Stimulated activated naive B cell treated with anti-CD40 and anti-IgM and Interleukin-4, amounts not matched to agents 10 μg/mL and 1 μg/mL and 100 μg/mL, for 72 hours (primary cell): ENCODE results near the gene PTTG1IP.

Experiments
- ATAC-seq, 2 donors: fragments of 150-1000 bp; cut with Tn5 transposase; replicated peaks; 2 replicates each; pipeline ENCODE4 v1.10.0; 2021; ENCODE audit warnings: moderate library complexity in 1 of 2
- DNase-seq: peaks from one replicate; pipeline ENCODE4 v3.0.0; 2021
- H3K27ac Mint-ChIP-seq: one replicate; pipeline ENCODE4 v1.8.0; 2022; ENCODE audit warnings: mild to moderate bottlenecking, mixed read lengths
- H3K27me3 Mint-ChIP-seq, 2 donors: one replicate each; pipeline ENCODE4 v1.8.0; 2022; ENCODE audit warnings: mixed read lengths in 2 of 2
- H3K36me3 Mint-ChIP-seq, 2 donors: one replicate each; pipeline ENCODE4 v1.8.0; 2022; ENCODE audit warnings: mixed read lengths in 2 of 2, mild to moderate bottlenecking in 1 of 2
- H3K4me1 Mint-ChIP-seq, 2 donors: one replicate each; pipeline ENCODE4 v1.8.0; 2022; ENCODE audit warnings: mixed read lengths in 2 of 2, mild to moderate bottlenecking in 1 of 2
- H3K4me3 Mint-ChIP-seq, 2 donors: one replicate each; pipeline ENCODE4 v1.8.0; 2022; ENCODE audit warnings: mild to moderate bottlenecking in 2 of 2, mixed read lengths in 2 of 2, moderate library complexity in 1 of 2
- H3K9me3 Mint-ChIP-seq, 2 donors: one replicate each; pipeline ENCODE4 v1.8.0; 2022; ENCODE audit warnings: mixed read lengths in 2 of 2, mild to moderate bottlenecking in 1 of 2

Gene PTTG1IP

DNA sequence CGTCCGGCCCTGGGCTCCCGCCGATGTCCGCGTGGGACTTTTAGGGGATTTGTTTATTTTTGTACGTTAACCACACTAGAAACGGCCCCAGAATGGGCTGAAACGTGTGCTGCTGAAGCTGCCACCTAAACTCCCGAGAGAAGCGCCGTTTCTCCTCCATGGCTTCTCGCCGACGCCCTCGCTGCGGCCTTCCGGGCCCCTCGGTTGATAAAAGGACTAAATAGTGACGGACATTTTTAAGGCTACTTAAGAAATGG is 678 bp upstream of the PTTG1IP start:
- H3K4me3 Mint-ChIP-seq, result peak overlapping the region; percentile 87 to 92
- ATAC-seq, result peak in 1 of 2 donors; percentile 0
- no peak for DNase-seq
- peaks cover 0 to 3% of the 10 kb centered on the region in 2 donors for H3K36me3 Mint-ChIP-seq
- no peaks in the 10 kb centered on the region for H3K27me3 Mint-ChIP-seq
- H3K27ac Mint-ChIP-seq, result peak overlapping the region; percentile 93
- H3K9me3 Mint-ChIP-seq, result no peaks in the 10 kb centered on the region
- H3K4me1 Mint-ChIP-seq, result peaks cover 39 to 71% of the 10 kb centered on the region in 2 donors

DNA sequence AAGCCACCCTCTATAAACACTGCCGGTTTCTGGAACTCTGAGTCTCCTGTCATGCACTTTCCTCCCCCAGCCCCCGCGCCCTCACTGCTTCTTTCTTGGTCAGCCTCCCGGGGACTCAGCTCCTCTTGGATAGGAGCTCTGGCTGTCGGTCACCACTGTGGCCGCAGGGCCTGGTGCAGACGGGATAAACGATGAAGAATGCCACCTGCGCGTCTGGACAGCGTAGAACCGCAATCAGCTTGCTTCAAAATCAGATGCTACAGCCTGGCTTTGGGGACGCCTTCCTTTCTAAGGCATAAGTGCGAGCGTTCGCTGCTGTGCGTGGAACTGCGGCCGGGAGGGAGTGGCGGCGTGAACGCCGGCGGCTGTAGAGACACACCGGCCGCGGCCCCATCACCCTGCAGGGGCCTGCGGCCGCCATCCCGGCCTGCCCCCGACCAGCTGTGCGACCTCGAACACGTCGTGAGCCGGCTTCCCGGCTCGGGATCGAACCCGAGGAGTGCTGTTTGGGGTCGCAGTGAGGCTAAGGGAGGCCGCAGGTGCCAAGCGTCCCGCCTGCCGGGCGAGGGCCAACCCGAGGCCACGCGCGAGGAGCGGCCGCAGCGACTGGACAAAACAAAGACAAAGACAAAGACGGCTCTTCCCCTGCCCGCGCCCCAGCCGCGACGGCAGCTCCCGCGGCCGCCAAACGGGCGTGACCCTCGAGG is 688 bp downstream of the PTTG1IP start:
- H3K36me3 Mint-ChIP-seq, result peaks cover 4 to 11% of the 10 kb centered on the region in 2 donors
- peak overlapping the region; percentile 87 to 91 for H3K4me3 Mint-ChIP-seq
- H3K27ac Mint-ChIP-seq, result peak overlapping the region; percentile 75
- peaks cover 43 to 70% of the 10 kb centered on the region in 2 donors for H3K4me1 Mint-ChIP-seq
- H3K27me3 Mint-ChIP-seq, result no peaks in the 10 kb centered on the region
- DNase-seq (no peak), ATAC-seq (peak; percentile 3 to 10)
- no peaks in the 10 kb centered on the region for H3K9me3 Mint-ChIP-seq

DNA sequence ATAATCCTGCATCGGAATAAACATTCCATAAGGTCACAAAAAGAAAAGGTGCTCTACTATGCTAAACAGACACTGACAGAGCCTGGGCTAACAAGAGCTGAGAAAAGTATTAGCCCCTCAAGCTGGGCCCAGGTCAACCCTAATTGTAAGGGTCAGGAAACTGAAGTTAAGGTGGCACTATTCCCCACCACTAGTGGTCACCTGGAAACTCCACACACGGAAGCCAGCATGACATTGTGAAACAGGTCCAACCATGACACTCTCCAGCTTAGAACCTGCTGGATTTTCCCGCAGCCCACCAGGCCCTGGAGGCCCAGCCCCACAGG is 1.2 kb downstream of the PTTG1IP start:
- Mint-ChIP-seq H3K36me3 (peaks cover 6 to 14% of the 10 kb centered on the region in 2 donors), H3K27me3 (no peaks in the 10 kb centered on the region), H3K27ac (peak overlapping the region; percentile 75), H3K9me3 (no peaks in the 10 kb centered on the region), H3K4me3 (peak overlapping the region; percentile 87 to 91), H3K4me1 (peaks cover 46 to 70% of the 10 kb centered on the region in 2 donors)
- DNase-seq (no peak), ATAC-seq (no peak)

DNA sequence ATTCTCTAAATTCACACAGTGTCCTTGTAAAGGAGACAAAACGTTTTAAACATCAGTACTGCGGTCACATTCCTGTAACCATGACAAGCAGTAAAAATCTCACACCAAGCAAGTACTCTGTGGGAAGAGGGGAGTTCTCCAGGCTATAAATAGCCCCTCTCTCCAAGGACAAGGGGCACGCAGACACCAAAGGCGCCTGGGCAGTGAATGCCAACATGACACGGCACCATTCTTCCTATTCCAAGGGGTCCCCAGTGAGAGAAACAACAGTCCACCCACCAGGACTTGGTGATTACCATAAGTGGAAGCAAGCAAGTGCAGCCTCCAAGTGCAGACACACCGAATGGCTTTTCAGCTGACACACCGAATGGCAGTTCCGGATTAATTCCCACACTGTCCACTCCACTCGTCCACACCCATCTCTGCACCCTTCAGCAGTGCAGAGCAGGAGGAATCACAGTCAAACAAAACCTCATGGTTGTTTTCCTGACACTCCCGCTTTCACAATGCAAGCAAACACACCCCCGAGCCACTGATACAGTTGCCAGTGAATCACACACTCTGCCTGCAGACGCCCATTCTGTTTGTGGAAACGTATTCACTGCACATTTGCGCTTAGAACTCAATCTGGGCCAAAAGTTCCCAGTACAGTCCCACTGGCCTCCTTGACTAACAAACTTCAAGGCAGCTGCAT is 1.8 kb downstream of the PTTG1IP start:
- DNase-seq (no peak), ATAC-seq (no peak)
- no peak overlapping the region for H3K27ac Mint-ChIP-seq
- peak overlapping the region; percentile 87 to 91 for H3K4me3 Mint-ChIP-seq
- no peaks in the 10 kb centered on the region for H3K9me3 Mint-ChIP-seq
- H3K4me1 Mint-ChIP-seq, result peaks cover 50 to 74% of the 10 kb centered on the region in 2 donors
- H3K36me3 Mint-ChIP-seq, result peaks cover 11 to 20% of the 10 kb centered on the region in 2 donors
- H3K27me3 Mint-ChIP-seq, result no peaks in the 10 kb centered on the region

DNA sequence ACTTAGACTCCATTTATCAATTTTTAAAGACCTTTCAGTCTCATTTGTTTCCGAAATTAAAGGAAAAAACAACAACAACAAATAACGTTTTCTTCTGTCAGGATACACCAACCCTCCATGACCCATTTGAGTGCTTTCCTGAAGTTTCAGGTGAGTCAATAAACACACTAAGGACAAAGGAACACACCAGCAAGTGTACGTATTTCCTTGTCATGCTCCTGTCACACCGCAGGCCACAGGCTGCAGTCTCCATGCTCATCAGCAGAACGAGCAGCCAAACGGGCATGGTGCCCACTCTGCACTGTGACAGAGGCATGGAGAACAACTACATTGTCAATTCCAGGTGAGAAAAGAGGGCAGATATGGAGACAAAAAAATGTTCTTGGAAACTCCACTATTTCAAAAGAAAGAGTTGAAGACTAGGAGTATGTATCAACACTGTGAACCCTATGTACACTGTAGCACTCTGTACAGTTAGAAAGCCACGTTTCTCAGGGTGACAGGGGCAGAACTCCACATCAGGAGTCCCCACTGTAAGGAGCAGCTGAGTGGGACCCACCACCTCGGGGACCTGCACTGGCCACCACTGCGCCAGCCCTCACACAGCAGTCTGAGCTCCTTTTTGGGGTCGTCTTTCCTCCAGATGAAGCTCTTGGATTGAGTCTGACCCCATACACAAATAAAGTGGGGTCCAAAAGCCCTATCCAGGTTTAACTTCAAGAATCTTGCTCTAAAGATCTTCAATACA is 2.6 kb downstream of the PTTG1IP start:
- no peaks in the 10 kb centered on the region for H3K9me3 Mint-ChIP-seq
- peaks cover 13 to 23% of the 10 kb centered on the region in 2 donors for H3K36me3 Mint-ChIP-seq
- H3K4me3 Mint-ChIP-seq, result no peak overlapping the region
- ATAC-seq (no peak), DNase-seq (no peak)
- H3K4me1 Mint-ChIP-seq, result peaks cover 56 to 81% of the 10 kb centered on the region in 2 donors
- H3K27me3 Mint-ChIP-seq, result no peaks in the 10 kb centered on the region
- no peak overlapping the region for H3K27ac Mint-ChIP-seq

DNA sequence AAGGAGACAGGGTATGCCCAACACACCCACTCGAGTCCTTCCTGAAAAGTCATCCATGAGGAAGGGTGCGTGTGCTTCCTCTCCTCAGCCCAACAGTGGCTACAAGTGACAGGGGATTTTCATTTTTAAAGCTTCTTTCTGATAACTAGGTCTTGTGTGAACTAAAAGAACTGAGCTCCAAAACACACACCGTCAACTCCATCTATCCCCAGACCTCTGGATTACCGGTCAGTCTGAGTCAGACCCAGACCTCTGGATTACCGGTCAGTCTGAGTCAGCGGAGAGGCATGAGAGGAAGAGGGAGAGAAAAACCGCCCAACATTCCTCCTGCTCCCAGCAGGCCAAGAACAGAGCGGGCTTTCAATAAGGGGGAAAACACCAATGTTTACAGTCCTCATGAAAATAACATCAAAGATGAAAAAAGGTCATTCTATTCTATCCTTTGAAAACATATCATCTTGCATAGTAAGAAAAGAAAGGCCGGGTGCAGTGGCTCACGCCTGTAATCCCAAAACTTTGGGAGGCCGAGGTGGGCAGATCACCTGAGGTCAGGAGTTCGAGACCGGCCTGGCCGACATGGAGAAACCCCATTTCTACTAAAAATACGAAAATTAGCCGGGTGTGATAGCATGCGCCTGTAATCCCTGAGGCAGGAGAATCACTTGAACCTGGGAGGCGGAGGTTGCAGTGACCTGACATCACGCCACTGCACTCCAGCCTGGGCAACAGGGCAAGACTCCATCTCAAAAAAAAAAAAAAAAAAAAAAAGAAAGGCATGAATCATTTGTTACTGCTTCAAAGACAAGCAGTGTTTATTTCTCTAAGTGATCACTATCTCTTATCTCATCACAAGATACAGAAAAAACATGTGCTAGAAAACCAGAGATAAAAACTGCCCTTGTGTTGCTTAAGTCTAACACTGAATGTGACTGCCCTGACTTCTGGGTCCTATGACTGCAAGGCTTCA is 3.4 kb downstream of the PTTG1IP start:
- no peaks in the 10 kb centered on the region for H3K27me3 Mint-ChIP-seq
- DNase-seq, result no peak
- H3K27ac Mint-ChIP-seq, result no peak overlapping the region
- peaks cover 59 to 82% of the 10 kb centered on the region in 2 donors for H3K4me1 Mint-ChIP-seq
- peaks cover 16 to 26% of the 10 kb centered on the region in 2 donors for H3K36me3 Mint-ChIP-seq
- no peak overlapping the region for H3K4me3 Mint-ChIP-seq
- no peak for ATAC-seq
- no peaks in the 10 kb centered on the region for H3K9me3 Mint-ChIP-seq

DNA sequence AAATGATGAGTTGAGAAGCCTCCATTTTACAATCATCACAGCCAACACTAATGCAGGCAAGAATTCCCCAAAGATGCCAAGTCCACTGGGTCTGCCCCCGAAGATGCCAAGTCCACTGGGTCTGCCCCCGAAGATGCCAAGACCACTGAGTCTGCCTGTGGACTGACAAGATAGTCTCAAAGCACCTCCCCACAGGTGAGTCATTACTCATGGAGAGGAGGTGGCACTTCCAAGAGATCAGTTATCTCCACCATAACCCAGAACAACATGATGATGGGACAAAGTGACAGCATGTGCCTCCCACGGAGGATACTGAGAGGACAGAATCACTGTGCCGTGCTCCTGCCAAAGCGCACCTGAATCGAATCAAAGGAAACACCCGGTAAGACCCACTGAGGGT is 4.8 kb downstream of the PTTG1IP start:
- ATAC-seq, result no peak
- H3K9me3 Mint-ChIP-seq, result no peaks in the 10 kb centered on the region
- H3K27ac Mint-ChIP-seq, result no peak overlapping the region
- H3K27me3 Mint-ChIP-seq, result no peaks in the 10 kb centered on the region
- peaks cover 23 to 35% of the 10 kb centered on the region in 2 donors for H3K36me3 Mint-ChIP-seq
- H3K4me3 Mint-ChIP-seq, result peak overlapping the region in 1 of 2 donors; percentile 32
- DNase-seq, result no peak
- H3K4me1 Mint-ChIP-seq, result peaks cover 59 to 82% of the 10 kb centered on the region in 2 donors

DNA sequence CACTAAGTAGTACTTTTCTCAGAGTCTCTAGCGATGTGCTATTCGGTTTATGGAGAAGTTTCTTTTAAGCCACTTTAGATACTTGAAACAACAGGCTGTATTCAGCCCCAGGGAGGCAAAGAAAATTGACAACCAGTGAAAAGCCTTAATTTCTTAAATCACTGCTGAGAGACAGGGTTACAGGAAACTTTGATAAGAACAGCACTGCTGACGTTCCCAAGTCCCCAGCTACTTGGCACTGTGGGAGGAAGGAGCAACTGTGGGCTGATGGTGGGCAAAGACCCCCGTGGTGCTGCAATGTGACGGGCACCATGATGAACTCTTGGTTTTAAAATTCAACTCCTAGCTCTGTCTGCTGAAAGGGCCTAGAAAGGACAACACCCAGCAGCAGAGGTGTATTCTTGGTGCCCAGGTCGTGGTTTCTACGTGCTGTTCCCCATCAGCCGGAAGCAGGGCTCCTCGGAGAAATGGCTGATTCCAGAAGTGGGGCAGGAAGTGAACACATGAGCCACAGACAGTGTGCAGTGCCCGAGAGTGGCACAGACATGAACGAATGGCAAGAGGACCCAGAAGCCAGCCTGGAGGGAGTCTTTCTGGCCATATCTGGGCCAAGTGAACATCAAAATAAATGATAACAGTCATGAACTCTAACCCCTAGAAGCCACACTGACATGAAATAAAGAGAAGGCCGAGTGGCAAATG is 5.3 kb downstream of the PTTG1IP start:
- Mint-ChIP-seq H3K4me1 (peaks cover 57 to 87% of the 10 kb centered on the region in 2 donors), H3K9me3 (no peaks in the 10 kb centered on the region), H3K36me3 (peaks cover 28 to 41% of the 10 kb centered on the region in 2 donors), H3K27me3 (no peaks in the 10 kb centered on the region), H3K4me3 (peak overlapping the region in 1 of 2 donors; percentile 32), H3K27ac (no peak overlapping the region)
- no peak for DNase-seq
- ATAC-seq, result no peak

DNA sequence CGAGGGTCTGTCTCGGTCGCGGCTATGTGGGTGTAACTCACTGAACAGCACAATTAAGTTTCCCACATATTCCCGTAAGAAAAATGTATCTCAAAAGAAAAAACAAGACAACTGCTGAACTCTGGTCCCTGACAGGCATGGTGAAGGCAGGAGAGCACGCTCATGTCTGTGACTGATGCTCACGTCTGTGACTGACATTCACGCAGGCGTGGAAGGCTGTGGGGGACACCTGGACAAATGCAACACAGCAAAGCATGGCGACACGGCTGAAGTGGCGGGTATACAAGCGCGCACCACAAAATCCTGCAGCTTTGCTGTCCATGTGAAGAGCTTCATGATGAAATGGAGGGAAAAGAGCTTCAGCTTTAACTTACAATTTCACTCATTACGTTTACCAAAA is 6.0 kb downstream of the PTTG1IP start:
- ATAC-seq (no peak), DNase-seq (no peak)
- H3K27ac Mint-ChIP-seq, result no peak overlapping the region
- peaks cover 54 to 83% of the 10 kb centered on the region in 2 donors for H3K4me1 Mint-ChIP-seq
- no peaks in the 10 kb centered on the region for H3K9me3 Mint-ChIP-seq
- no peaks in the 10 kb centered on the region for H3K27me3 Mint-ChIP-seq
- peaks cover 29 to 42% of the 10 kb centered on the region in 2 donors for H3K36me3 Mint-ChIP-seq
- H3K4me3 Mint-ChIP-seq, result no peak overlapping the region

DNA sequence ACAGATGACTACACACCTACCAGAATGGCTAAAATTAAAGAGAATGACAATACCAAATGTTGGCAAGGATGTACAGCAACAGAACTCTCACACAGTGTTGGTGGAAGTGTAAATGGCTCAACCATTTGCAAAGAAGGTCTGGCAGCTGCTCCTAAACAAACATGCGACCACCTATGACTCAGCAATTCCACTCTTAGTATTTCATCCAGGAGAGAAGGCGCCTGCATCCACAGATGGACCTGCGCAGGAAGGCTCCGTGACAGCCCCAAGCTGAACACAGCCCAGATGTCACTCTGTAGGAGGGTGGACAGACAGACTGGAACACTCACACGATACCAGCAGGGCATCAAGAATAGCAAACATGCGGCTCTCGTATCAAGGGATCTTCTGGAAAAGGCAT is 6.7 kb downstream of the PTTG1IP start:
- H3K4me3 Mint-ChIP-seq, result peak overlapping the region; percentile 42 to 61
- H3K4me1 Mint-ChIP-seq, result peaks cover 47 to 77% of the 10 kb centered on the region in 2 donors
- H3K9me3 Mint-ChIP-seq, result no peaks in the 10 kb centered on the region
- no peaks in the 10 kb centered on the region for H3K27me3 Mint-ChIP-seq
- ATAC-seq, result no peak
- peaks cover 32 to 45% of the 10 kb centered on the region in 2 donors for H3K36me3 Mint-ChIP-seq
- peak overlapping the region; percentile 49 for H3K27ac Mint-ChIP-seq
- no peak for DNase-seq

DNA sequence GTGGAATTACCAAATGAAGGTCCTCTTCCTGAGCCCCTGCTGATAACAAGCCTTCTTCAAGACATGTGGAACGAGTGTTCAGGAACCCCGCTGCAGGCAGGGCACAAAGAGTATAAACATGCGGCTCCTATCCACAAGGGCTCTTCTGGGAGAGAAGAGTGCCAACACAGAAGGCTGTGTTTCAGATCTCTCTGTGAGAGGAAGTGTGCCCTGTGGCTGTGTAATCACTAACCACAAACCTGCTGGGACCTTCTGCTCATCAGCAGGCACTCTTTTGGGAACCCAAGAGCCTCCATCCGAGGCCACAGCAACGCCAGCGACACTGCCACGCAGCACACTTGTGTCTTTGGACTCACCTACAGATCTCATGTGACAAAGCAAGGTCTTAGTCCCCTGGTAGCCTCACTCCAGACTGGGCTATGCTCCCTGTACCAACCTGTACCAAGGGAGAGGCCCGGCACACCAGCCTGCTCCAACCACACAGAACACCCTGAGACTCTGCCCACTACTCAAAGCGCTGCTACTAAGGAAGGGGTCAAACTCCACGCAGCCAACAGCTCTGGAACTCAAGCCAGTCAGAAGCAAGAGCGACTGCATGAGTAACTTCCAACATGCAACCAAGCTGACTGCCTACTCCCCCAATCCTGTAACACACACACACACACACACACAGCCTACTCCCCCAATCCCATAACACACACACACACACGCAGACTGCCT is 7.8 kb downstream of the PTTG1IP start:
- Mint-ChIP-seq H3K36me3 (peaks cover 38 to 53% of the 10 kb centered on the region in 2 donors), H3K9me3 (no peaks in the 10 kb centered on the region), H3K27ac (peak overlapping the region; percentile 80), H3K4me3 (peak overlapping the region; percentile 49 to 56), H3K4me1 (peaks cover 44 to 77% of the 10 kb centered on the region in 2 donors), H3K27me3 (no peaks in the 10 kb centered on the region)
- ATAC-seq (peak; percentile 99 to 100), DNase-seq (peak; percentile 72)

DNA sequence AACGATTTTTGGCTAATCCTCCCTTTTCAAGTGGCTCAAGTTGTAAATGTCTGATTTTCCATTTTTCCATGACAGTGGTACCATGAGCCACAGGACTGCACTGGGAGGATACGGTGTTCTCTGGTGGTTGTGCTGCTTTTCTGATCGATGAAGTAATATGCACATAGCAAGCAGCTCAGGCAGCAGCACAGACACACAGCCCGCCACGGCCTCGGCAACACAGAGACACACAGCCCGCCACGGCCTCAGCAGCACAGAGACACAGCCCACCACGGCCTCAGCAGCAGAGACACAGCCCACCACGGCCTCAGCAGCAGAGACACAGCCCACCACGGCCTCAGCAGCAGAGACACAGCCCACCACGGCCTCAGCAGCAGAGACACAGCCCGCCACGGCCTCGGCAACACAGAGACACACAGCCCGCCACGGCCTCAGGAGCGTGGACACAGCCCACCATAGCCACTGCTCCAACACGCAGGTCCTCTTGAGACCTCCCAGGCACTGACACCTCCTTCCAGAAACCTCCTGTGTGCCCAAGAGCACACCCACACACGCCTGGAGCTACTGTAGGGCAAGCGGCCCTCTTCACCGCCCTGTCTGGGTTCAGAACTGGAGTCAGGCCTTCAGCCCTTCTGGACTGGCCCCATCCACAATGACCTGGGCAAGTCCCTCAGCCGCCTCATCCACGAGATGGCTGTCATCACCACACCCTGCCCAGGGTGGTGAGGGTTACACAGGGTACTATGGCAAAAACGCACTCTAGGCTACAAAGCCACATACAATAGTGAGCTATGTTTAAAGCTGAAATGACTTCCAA is 10.4 kb downstream of the PTTG1IP start:
- DNase-seq (no peak), ATAC-seq (no peak)
- Mint-ChIP-seq H3K27me3 (no peaks in the 10 kb centered on the region), H3K4me3 (no peak overlapping the region), H3K36me3 (peaks cover 43 to 65% of the 10 kb centered on the region in 2 donors), H3K27ac (no peak overlapping the region), H3K4me1 (peaks cover 34 to 62% of the 10 kb centered on the region in 2 donors), H3K9me3 (no peaks in the 10 kb centered on the region)
